Measurements from ENCODE around the gene OBSL1.

The OBSL1 gene

DNA sequence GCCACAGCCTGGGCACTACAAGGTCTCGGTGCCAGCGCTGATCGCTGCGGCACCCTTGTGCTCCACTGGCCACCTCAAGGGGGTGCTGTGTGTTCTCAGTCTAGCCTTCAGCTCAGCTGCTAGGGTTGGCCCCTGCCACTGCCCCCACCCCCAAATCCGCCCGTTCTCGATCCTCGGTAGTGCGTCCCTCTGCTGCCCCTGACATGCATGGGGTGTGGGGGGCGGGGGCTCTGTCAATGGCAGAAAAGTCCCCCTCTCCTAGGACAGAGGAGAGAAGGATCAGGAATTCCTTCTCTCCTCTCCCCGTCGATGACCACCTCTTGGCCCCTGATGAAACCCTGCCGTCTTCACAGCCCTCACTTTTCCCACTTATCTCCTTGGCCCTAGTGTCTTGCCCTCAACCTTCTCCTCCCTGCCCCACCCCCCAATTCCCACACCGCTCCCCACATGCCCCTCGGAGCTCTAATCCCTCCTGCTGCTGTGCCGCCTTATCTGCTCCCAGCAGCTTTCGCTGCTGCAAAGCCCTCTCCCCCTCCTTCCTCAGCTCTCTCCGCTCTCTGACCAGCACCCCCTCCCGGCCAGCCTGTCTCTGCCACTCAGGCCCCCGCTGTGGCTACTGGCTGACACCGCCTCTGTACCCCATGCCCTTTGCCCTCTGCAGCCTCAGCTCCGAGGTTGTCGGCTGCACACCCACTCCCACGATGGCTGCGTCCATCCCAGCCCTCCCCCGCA is 61.4 kb downstream of the OBSL1 start:
- intact Hi-C loops (cut with DNase I) = no loop called here
- peak; percentile 27 to 86 (median 74) for DNase-seq

DNA sequence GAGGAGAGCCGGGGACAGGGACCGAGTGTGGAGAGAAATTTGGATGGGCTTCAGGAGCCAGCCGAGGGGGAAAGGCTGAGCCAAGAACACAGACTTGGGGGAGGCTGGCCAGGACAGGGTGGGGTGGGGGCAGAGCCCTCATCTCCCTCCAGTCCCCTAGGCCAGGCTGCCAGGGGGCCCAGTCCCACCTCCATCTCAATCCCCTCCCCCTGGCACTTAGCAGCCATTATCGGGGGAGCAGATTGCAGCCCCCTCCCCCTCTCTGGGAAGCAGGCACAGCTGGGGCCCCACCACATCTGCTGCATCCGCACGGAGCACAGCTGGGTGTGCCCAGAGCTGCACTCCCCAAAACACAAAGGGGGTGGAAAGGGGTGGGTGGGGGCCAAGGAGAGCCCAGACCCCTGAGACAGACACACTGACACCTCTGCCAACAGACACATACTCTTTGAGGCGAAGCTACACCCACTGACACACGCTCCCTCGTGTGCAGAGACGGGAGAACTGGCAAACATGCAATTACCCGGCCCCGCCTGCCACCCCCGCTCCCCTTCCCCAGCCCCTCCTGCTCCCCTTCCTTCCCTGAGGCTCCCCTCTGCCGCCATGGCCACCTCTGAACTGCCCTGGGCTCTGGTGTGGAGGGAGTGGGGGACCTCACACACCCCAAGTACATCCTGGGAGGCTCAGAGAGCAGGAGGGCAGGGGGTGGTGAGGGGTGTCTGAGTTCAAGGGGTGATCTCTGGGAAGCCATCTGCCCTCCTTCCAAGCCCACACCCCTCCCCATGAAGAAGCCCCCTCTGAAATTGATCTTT is 62.2 kb downstream of the OBSL1 start:
- intact Hi-C loops (cut with DNase I) = no loop called here
- DNase-seq = peak in 1 of 42 donors; percentile 55

DNA sequence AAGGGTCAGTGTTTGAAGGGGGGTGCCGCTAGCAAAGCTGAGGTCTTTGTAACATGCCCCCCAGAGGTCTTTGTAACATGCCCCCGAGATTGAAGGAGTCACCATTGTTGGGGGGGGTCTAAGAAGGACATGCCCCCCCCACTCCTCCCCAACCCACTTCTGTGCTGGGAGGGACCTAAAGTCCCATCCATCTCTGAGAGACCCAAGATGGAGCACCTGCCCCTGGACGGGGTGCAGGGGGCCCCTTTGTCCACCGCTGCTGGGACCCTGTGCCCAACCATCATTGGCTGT is 63.0 kb downstream of the OBSL1 start:
- no peak for DNase-seq
- intact Hi-C loops (cut with DNase I) = no loop called here

DNA sequence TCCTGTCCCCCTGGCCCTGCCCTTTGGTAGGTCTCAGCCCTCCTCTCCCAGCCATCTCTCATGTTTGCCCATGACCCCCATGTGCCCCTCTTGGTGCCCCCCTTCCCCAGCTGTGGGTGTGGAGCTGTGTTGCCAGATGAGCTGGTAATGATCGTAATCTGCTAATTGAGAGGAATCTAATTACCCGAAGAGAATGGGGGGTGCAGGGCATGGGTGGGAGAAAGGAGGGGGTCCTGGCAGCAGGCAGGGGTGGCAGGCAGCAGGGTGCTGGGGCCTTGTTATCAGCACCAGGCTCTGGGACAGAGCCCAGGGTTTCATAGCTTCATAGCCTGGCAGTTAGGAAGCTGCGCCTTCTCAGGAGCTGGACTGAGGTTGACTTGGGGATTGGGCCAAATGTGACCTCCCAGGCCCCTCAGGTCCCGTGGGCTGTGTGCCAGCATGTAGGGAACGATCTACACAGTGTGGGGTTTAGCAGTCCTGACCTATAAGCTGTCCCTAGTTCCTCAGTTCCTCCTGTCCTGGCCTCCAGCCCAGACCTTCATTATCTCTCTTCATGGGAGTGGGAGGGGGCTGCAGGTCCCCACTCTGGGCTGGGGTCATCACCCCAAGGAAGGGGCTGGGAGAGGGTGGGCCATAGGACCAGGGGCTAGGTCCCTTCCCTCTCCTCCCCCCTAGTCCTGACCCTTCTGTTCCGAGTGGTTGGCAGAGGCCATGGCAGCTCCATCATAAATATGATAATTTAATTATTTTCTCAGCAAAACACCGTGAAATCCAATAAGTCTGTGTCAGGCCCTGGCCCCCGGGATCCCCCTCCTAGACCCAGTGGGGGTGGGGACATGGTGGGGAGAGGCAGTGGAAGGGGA is 63.5 kb downstream of the OBSL1 start:
- intact Hi-C loops (cut with DNase I) = no loop called here
- no peak for DNase-seq

DNA sequence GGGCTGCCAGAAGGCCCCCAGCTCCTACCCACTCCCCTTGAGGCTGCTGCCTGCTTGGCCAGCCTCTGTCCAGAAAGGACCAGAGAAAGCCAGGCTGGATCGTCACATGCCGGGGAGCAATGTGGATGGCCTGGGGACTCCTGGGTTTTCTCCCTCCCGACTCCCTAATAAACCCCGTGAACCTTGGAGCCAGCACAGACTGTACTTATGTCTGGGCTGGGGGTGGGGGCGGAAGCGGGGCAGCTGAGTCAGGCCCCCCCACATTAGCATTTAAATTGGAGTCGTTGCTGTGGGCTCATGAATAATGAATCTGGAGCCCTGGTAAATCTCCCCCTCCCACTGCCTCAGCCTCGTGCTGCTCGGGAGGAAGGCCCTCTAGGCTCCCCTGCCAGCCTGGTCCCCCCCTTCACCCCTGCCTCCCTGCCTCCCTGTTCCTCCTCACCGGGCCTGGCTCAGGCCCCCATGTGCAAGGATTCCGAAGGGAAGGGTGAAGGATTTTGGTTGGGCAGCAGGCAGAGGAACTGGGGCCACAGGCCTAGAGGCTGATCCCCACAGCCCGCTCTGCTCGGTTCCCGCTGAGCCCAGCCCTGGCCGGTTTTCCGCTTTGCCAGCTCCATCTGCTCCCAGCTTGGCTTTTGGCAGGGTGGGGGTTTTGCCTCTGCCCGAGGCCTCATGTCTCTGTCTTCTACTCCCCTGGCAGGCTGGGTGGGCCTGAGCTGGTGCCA is 64.4 kb downstream of the OBSL1 start:
- DNase-seq = peak in 1 of 42 donors; percentile 56
- intact Hi-C loops (cut with DNase I) = no loop called here

DNA sequence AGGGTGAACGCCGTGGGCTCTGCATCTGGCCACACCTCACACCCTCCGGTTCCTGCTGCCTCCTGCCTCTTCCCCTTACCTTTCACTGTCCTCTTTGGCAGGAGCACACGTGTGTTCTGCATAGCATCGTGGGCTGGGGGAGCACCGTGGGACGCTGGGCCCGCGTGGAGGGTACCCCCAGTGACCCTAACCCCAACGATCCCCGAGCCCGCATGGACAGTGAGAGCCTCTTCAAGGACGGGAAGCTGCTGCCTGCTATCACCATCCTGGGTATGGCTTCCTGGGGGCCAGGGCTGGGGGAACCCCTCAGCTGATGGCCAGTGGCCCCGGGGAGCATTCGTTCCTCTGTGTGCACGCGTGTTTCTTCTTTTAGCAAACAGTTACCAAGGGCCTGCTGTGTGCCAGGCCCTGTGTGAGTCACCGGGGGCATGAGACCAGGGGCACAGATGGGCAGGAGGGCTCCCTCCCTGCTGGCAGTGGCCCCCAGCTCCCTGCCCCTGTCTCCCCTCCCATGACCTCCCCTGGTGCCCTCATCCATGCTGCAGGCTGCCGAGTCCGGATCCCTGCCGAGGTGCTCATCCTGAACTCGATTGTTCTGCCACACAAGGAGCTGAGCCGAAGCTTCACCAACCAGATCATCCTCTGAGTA is 65.1 kb downstream of the OBSL1 start:
- intact Hi-C loops (cut with DNase I) = no loop called here
- no peak for DNase-seq

DNA sequence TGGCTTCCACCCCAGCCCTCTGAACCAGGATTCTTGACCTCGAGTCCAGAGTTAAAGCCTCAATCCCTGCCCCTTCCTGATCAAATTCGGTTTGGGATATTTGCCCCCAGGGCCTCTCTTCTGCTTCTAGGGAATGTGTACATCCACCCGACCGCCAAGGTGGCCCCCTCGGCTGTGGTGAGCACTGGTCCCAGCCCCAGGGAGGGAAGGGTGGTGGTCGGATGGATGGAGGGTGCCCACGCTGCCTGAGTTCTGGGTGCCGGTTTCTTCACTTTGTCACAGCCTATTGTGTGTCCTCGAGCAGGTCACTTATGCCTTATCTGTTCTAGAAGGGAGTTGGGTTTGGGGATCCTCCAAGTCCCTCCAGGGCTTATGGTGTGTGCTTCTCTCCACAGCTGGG is 65.8 kb downstream of the OBSL1 start:
- intact Hi-C loops (cut with DNase I) = no loop called here
- no peak for DNase-seq

DNA sequence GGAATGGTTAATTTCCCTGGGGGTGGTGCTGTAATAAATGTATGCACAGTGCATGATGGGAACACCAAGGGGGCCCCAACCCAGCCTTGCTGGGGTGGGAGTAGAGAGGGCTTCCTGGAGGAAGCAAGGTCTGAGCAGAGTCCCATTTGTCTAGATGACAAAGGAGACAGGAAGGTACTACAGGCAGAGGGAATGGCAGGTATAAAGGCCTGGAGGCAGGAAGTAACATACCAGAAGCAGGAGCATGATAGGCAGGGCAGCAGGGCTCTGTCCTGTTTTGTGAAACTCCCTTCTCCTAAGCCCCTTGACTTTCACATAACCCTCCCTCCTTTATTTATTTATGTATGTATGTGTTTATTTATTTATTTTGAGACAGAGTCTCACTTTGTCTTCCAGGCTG is 68.7 kb downstream of the OBSL1 start:
- intact Hi-C loops (cut with DNase I) = no loop called here

DNA sequence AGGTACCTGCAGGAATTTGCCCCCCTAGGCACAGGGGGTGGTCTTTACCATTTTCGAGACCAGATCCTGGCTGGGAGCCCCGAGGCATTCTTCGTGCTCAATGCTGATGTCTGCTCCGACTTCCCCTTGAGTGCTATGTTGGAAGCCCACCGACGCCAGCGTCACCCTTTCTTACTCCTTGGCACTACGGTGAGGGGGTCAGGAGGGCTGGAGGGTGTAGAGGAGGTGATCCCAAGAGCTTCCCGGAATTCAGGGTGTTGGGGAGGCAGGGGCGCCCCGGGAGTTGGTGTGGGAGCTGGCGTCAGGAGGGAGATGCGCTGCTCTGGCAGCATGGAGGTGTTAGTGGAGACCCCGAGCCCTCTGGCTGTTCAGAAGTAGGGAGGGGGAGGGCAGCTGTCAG is 69.5 kb downstream of the OBSL1 start:
- intact Hi-C loops (cut with DNase I) = no loop called here
- DNase-seq = no peak

More for the DNA sequence above, 68.7 kb downstream of the OBSL1 start:
- DNase-seq = no peak
